ENCODE data around the gene CFAP45. TPM values are rescaled to one million over a fixed set of nuclear protein-coding genes. Genes with fewer than 3 reads are reported as not detected.

The CFAP45 gene
- total RNA-seq, 1 donor from 2014 or later = 2.8 TPM

- Mint-ChIP-seq H3K4me3 (no peak overlapping the region), H3K9me3 (no peaks in the 10 kb centered on the region), H3K27ac (no peak overlapping the region), H3K27me3 (peaks cover 28% of the 10 kb centered on the region), H3K4me1 (ENCODE audit: unreplicated experiment) (no peaks in the 10 kb centered on the region), H3K36me3 (no peaks in the 10 kb centered on the region)
- no peak for DNase-seq (ENCODE audit: extremely low spot score, unreplicated experiment)
- no peak for TF ChIP-seq CTCF (conservative IDR thresholded peaks at IDR 0.05)
These were observed 29.3 kb downstream of the CFAP45 start for GRCh38 chr1:159870704-159871103.

DNA sequence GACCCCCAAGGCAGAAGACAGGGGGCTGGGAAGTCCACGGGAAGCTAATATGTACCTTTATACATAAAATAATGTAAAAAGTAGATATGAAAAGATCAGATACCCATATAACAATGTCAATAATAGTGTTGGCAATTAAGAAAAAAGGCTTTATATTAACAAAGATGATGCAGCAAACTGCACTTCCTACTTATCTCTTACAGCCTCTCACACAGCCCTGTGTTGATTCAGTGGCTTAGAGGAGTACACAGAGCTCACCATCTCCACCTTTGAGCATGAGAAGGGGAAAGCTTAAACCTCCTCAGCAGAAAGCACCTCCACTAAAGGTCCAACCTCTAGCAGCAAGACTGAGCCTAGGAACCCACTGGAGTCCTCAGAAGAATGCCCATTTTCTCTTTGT lies 30.4 kb downstream of the CFAP45 start:
- DNase-seq (ENCODE audit: extremely low spot score, unreplicated experiment) = no peak
- no peak overlapping the region for H3K4me3 Mint-ChIP-seq
- H3K27ac Mint-ChIP-seq = no peak overlapping the region
- H3K27me3 Mint-ChIP-seq = peaks cover 32% of the 10 kb centered on the region
- H3K9me3 Mint-ChIP-seq = no peaks in the 10 kb centered on the region
- TF ChIP-seq CTCF (conservative IDR thresholded peaks at IDR 0.05) = no peak
- H3K4me1 Mint-ChIP-seq (ENCODE audit: unreplicated experiment) = no peaks in the 10 kb centered on the region
- no peaks in the 10 kb centered on the region for H3K36me3 Mint-ChIP-seq

DNA sequence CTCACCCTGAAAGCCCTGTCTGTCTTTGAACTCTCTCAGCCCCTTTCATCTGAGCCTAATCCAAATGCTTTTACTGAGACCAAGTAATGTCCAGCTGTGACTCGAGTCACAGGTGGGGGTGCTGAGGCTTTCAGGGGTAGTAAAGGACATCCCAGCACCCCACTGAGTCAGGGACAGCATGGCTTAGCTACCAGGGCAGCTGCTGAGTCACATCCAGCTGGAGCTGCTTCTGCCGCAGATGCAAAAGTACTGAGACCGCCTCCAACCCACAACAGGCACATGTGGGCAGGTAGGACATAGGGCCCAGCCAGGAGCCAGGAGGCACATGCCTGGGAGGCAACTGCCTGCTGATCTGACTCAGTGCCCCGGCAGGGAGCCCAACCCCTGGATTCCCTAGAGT lies 30.8 kb downstream of the CFAP45 start:
- no peak overlapping the region for H3K27ac Mint-ChIP-seq
- H3K9me3 Mint-ChIP-seq = no peaks in the 10 kb centered on the region
- H3K36me3 Mint-ChIP-seq = no peaks in the 10 kb centered on the region
- H3K27me3 Mint-ChIP-seq = peaks cover 34% of the 10 kb centered on the region
- H3K4me3 Mint-ChIP-seq = no peak overlapping the region
- H3K4me1 Mint-ChIP-seq (ENCODE audit: unreplicated experiment) = no peaks in the 10 kb centered on the region
- DNase-seq (ENCODE audit: extremely low spot score, unreplicated experiment) = no peak
- TF ChIP-seq CTCF (conservative IDR thresholded peaks at IDR 0.05) = no peak

GRCh38 chr1:159868766-159869165 lies 31.2 kb downstream of the CFAP45 start:
- TF ChIP-seq CTCF (conservative IDR thresholded peaks at IDR 0.05) = no peak
- H3K4me1 Mint-ChIP-seq (ENCODE audit: unreplicated experiment) = no peaks in the 10 kb centered on the region
- no peaks in the 10 kb centered on the region for H3K9me3 Mint-ChIP-seq
- peaks cover 32% of the 10 kb centered on the region for H3K27me3 Mint-ChIP-seq
- no peaks in the 10 kb centered on the region for H3K36me3 Mint-ChIP-seq
- H3K27ac Mint-ChIP-seq = no peak overlapping the region
- H3K4me3 Mint-ChIP-seq = no peak overlapping the region
- no peak for DNase-seq (ENCODE audit: extremely low spot score, unreplicated experiment)

DNA sequence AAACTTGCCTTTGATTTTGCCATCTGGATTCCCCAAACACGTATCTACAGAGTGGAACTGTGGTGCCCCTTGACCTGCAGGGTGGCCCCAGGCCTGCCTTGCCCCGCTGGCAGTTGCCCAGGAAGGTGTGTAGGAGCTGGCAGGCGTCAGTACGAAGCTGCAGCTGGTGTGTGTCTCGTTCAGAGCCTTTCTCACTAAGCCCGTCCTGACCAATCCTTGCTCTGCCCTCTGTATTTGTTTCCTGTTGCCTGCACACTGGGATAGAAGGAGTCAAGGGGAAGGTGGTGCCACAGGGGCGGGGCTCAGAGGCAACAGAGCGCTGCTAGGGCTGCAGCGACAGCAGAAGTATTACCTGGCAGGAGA lies 32.3 kb downstream of the CFAP45 start:
- Mint-ChIP-seq H3K36me3 (no peaks in the 10 kb centered on the region), H3K27me3 (peaks cover 32% of the 10 kb centered on the region), H3K4me3 (no peak overlapping the region), H3K27ac (no peak overlapping the region), H3K4me1 (ENCODE audit: unreplicated experiment) (no peaks in the 10 kb centered on the region), H3K9me3 (no peaks in the 10 kb centered on the region)
- DNase-seq (ENCODE audit: extremely low spot score, unreplicated experiment) = no peak
- no peak for TF ChIP-seq CTCF (conservative IDR thresholded peaks at IDR 0.05)
